IPS-15b (cell line): Measurements from ENCODE around the gene ABHD13.
"Not testable (repeated sequence)": the region's sequence is repeated elsewhere in the genome, so short reads cannot be mapped to it uniquely, and the experiment has no call there.

ENCODE experiments used
- H3K27me3 ChIP-seq: one replicate; pipeline ENCODE4 v1.6.1; 2013; ENCODE audit warnings: low read length; ENCODE audit not compliant: control insufficient read depth, insufficient read depth
- H3K36me3 ChIP-seq: one replicate; pipeline ENCODE4 v1.6.1; 2013; ENCODE audit warnings: low read length; ENCODE audit not compliant: control insufficient read depth, insufficient read depth
- H3K4me1 ChIP-seq: one replicate; pipeline ENCODE4 v1.6.1; 2013; ENCODE audit warnings: mild to moderate bottlenecking, low read length; ENCODE audit not compliant: control insufficient read depth, insufficient read depth
- H3K4me3 ChIP-seq: one replicate; pipeline ENCODE4 v1.5.1; 2013; ENCODE audit warnings: low read depth, low read length
- H3K9ac ChIP-seq: one replicate; pipeline ENCODE4 v1.6.1; 2013; ENCODE audit warnings: low read depth, mild to moderate bottlenecking, low read length
- H3K9me3 ChIP-seq: one replicate; pipeline ENCODE4 v1.6.1; 2013; ENCODE audit warnings: mild to moderate bottlenecking, low read length; ENCODE audit not compliant: control insufficient read depth, insufficient read depth

The ABHD13 gene

DNA sequence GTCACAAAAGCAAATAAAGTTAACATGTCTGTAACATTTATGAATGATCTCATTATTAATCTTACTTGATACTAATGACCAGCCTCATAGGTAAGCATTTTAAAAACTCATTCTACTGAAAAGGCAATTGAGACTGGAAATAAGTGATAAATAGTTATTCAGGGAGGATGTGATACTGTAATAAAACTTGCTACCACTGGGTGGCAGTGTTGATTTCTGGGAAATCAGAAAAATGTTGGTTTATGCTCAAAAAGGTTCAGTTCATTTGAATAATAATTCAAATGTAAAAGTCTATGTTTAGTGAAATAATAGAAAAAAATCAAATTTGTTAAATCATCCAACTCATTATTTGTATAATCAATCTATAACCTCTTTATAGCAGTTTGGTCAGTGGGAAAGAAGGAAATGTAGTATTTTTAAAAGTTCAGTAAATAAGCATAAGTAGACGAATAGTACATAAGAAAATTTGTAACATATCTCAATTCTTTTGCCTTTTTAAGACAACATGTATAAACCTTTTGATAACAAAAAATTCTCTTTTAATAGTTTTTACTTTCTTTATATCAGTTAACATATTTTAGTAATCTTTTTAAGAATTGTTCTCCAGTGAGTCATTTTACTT lies 9.6 kb downstream of the ABHD13 start:
- no peaks in the 10 kb centered on the region for H3K36me3 ChIP-seq
- no peak overlapping the region for H3K9ac ChIP-seq
- no peaks in the 10 kb centered on the region for H3K27me3 ChIP-seq
- H3K9me3 ChIP-seq: no peaks in the 10 kb centered on the region
- no peaks in the 10 kb centered on the region for H3K4me1 ChIP-seq
- H3K4me3 ChIP-seq: no peak overlapping the region

GRCh38 chr13:108230377-108230776 lies 12.2 kb downstream of the ABHD13 start:
- no peak overlapping the region for H3K9ac ChIP-seq
- no peaks in the 10 kb centered on the region for H3K36me3 ChIP-seq
- no peak overlapping the region for H3K4me3 ChIP-seq
- H3K4me1 ChIP-seq: no peaks in the 10 kb centered on the region
- no peaks in the 10 kb centered on the region for H3K27me3 ChIP-seq
- no peaks in the 10 kb centered on the region for H3K9me3 ChIP-seq

- Histone ChIP-seq H3K27me3 (no peaks in the 10 kb centered on the region), H3K36me3 (no peaks in the 10 kb centered on the region), H3K4me1 (no peaks in the 10 kb centered on the region), H3K9me3 (no peaks in the 10 kb centered on the region), H3K4me3 (no peak overlapping the region), H3K9ac (no peak overlapping the region)
Observed at GRCh38 chr13:108249150-108249549, 31.0 kb downstream of the ABHD13 start.

DNA sequence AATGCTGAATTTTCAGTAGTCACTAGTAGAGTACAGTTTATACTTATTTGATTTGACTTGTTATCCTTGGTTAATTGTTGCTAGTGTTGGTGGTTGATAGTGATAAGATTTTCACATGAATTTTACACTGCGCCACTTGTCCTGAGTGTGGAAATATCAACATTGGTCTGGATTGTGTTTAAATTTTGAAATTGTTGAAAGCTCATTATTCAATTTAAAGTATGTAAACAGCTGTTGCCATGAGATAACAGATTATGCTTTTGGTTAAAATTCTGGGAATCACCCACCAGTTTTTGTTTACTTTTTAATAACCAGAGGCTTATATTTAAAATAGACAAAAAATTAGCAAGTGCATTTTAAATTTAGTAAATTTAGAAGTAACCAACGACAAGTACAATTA lies 39.1 kb downstream of the ABHD13 start:
- no peaks in the 10 kb centered on the region for H3K36me3 ChIP-seq
- H3K27me3 ChIP-seq: no peaks in the 10 kb centered on the region
- H3K9ac ChIP-seq: no peak overlapping the region
- no peaks in the 10 kb centered on the region for H3K4me1 ChIP-seq
- H3K9me3 ChIP-seq: no peaks in the 10 kb centered on the region
- H3K4me3 ChIP-seq: no peak overlapping the region

DNA sequence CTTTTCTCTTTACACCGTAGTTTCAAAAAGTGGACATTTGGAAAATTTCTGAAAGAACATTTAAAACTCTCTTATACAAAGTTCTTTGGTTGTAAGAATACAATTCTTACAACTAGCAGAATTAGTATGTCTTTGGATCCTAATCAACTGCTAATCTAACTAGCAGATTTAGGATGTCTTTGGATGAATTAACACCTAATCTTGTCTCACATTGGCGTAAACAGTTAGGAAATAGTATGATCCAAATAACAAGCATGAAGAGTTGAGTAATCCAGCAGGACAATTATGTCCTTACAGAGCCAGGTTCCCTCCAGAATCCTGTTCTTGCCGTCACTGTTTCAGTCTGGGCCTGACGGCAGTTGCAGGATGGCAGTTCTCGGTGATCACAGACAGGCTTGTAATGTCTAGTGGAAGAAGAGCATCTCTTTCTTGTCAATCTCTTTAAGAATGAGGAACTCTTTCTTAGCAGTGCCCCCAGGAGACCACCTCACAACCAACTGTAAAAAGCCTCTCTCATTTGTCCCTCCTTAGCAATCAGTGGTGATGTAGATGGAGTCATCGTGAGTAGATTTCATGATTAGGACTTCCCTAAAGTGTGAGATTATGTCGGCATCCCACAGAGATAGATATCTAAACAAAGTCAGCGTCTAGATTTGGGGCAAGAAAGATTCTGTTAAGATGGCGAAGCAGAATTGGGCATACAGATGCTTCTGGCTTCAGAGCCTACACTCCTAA lies 45.6 kb downstream of the ABHD13 start:
- Histone ChIP-seq H3K9me3 (no peaks in the 10 kb centered on the region), H3K4me3 (no peak overlapping the region), H3K4me1 (no peaks in the 10 kb centered on the region), H3K36me3 (no peaks in the 10 kb centered on the region), H3K27me3 (no peaks in the 10 kb centered on the region), H3K9ac (no peak overlapping the region)

- no peaks in the 10 kb centered on the region for H3K9me3 ChIP-seq
Observed at GRCh38 chr13:108266321-108266990, 48.3 kb downstream of the ABHD13 start.

GRCh38 chr13:108267347-108267746 lies 49.2 kb downstream of the ABHD13 start:
- Histone ChIP-seq H3K27me3 (no peaks in the 10 kb centered on the region), H3K36me3 (no peaks in the 10 kb centered on the region), H3K4me3 (no peak overlapping the region), H3K9me3 (no peaks in the 10 kb centered on the region), H3K9ac (no peak overlapping the region), H3K4me1 (no peaks in the 10 kb centered on the region)

More at GRCh38 chr13:108266321-108266990, 48.3 kb downstream of the ABHD13 start:
- H3K36me3 ChIP-seq: no peaks in the 10 kb centered on the region
- H3K27me3 ChIP-seq: no peaks in the 10 kb centered on the region
- no peaks in the 10 kb centered on the region for H3K4me1 ChIP-seq
- no peak overlapping the region for H3K4me3 ChIP-seq
- H3K9ac ChIP-seq: no peak overlapping the region

- not testable (repeated sequence) for H3K9me3 ChIP-seq, H3K9ac ChIP-seq, H3K36me3 ChIP-seq, H3K4me3 ChIP-seq, H3K27me3 ChIP-seq, H3K4me1 ChIP-seq
Observed at GRCh38 chr13:108267855-108268254, 49.7 kb downstream of the ABHD13 start.

DNA sequence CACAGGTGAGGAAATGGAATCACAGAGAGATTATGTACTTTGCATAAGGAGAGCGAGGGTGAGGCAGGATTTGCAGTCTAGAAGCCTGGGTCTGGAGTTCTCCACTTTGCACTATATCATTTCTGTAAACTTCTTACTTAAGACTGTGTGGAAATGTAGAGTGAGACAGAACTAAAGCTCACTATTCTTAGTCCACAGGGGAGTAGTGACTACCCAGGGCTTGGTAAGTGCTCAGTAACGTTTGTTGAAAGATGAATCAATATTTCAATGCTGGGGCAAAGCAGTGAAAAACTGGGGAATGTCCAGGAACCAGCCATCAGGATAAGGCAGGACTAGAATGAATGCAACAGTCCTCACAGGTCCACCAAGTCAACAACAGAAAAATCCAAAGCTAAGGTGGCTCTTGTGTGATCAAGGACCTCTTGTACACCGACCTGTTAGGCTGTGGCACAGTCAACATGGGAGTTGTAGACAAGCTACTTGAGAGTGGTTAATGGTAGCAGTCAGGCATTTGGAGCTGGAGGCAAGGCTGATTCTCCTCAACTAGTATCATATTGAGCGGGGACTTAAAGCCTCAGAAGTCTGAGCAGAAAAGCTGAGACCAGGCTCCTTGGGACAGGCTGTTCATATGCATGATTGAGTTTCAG lies 50.4 kb downstream of the ABHD13 start:
- Histone ChIP-seq H3K4me1 (no peaks in the 10 kb centered on the region), H3K36me3 (no peaks in the 10 kb centered on the region), H3K9me3 (no peaks in the 10 kb centered on the region), H3K27me3 (no peaks in the 10 kb centered on the region), H3K9ac (no peak overlapping the region), H3K4me3 (no peak overlapping the region)

GRCh38 chr13:108269601-108270328 lies 51.6 kb downstream of the ABHD13 start, which contains the start of gene TNFSF13B:
Gene TNFSF13B (plus strand): TSS chr13:108269718. CDS start chr13:108269896, 178 bp downstream.
- Histone ChIP-seq H3K9ac (no peak within 1 kb of the TSS), H3K4me1 (no peaks in the 10 kb centered on the region), H3K27me3 (no peaks in the 10 kb centered on the region), H3K36me3 (no peaks in the 10 kb centered on the region), H3K9me3 (no peaks in the 10 kb centered on the region), H3K4me3 (no peak within 1 kb of the TSS)

GRCh38 chr13:108270442-108270841 lies 52.2 kb downstream of the ABHD13 start:
- H3K4me1 ChIP-seq: no peaks in the 10 kb centered on the region
- H3K27me3 ChIP-seq: no peaks in the 10 kb centered on the region
- H3K36me3 ChIP-seq: no peaks in the 10 kb centered on the region
- no peak overlapping the region for H3K4me3 ChIP-seq
- H3K9ac ChIP-seq: no peak overlapping the region
- H3K9me3 ChIP-seq: no peaks in the 10 kb centered on the region
